Stimulated activated naive CD8-positive, alpha-beta T cell treated with anti-CD3 and anti-CD28 coated beads, Interleukin-15, Interleukin-2, amounts not matched to agents 100 U/mL and 50 U/mL, for 24 hours (primary cell): ENCODE measurements around the gene ZNF783.
A peak's percentile ranks its signal among the peaks of the same experiment; 100 is the strongest.
"Not testable (repeated sequence)": the region's sequence is repeated elsewhere in the genome, so short reads cannot be mapped to it uniquely, and the experiment has no call there.

Source experiments
- ATAC-seq: fragments of 150-1000 bp; cut with Tn5 transposase; one replicate; pipeline ENCODE4 v1.10.0; 2021
- DNase-seq: peaks from one replicate; pipeline ENCODE4 v3.0.0; 2021

ZNF783 gene

DNA sequence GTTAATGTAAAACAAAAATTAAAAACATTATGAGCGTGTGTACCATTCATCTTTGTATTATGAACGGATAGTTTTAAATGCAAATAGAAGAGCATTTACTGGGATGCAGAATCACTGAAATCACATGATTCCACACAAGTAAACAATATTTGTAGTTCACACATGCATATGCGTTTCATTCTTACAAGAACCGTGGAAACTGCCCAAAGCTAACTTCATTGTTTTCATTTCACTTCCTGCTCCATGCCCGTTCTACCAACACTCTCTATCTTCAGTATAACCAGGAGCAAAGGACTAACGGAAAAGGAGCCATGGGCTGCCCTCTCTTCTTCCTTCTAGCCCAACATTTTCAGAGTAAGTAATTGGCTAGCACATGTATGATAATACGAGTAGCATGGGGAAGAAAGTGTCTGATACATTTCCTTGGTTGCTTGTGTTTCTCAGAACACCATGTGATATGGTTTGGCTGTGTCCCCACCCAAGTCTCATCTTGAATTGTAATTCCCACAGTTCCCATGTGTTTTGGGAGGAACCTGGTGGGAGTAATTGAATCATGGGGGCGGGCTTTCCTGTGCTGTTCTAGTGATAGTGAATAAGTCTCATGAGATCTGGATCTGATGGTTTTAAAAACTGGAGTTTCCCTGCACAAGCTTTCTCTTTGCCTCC is 38.8 kb downstream of the ZNF783 start:
- no peak for DNase-seq

DNA sequence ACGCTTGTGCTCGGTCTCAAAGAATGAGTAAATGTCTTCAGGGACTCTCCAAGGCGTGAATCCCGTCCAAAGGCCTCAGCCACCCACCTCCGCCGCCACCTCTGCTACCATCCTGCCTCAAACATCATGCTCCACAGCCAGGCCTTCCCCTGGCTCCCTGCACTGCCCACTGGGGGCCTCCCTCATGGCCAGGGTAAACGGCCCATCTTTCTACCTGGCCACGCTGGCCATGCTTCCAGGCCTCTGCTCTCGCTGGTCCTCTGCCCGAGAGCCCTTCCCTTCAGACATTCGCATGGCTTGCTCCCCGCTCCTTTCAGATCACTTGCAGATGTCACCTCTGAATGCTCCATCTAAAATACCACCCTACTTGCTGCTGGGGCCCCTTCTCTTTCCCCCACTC is 40.2 kb downstream of the ZNF783 start:
- ATAC-seq (no peak), DNase-seq (no peak)

More for the DNA sequence above, 38.8 kb downstream of the ZNF783 start:
- ATAC-seq: no peak

DNA sequence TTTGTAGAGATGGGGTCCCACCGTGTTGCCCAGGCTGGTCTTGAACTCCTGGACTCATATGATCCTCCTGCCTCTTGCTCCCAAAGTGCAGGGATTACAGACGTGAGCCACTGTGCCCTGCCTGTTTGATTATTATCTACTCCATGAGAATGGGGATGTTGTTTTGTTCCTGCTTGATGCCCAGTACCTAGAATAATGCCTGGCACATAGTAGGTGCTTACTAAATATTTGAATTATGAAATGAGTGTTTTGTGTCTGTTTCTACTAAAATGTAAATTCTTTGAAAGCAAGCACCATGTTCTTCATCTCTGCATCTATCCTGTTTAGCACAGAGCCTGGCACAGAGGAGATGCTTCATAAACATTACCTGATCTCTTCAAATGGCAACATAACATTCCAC is 40.9 kb downstream of the ZNF783 start:
- ATAC-seq (no peak), DNase-seq (no peak)

DNA sequence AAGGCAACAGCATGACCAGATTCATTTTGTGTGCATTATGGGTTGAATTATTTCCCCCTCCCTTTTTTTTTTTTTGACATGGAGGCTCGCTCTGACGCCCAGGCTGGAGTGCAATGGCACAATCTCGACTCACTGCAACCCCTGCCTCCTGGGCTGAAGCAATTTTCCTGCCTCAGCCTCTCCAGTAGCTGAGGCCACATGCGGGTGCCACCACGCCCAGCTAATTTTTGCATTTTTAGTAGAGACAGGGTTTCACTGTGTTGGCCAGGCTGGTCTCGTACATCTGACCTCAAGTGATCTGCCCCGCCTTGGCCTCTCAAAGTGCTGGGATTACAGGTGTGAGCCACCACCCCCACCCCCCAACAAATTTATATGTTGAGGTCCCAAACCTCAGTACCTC is 42.0 kb downstream of the ZNF783 start:
- ATAC-seq (no peak), DNase-seq (no peak)

DNA sequence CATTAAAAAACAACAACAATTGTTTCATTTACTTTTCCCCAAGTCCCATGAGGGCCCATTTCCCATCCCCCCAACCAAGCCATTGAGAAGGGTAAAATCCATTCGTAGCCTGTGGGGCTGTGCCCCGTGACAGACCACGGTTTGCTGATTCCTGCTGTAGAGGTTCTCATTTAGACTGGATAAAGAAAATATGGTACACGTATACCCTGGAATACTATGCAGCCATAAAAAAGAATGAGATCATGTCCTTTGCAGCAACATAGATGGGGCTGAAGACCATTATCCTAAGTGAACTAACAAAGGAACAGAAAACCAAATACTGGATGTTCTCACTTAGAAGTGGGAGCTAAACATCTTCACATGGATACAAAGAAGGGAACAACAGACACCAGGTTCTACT is 44.9 kb downstream of the ZNF783 start:
- no peak for ATAC-seq
- no peak for DNase-seq

DNA sequence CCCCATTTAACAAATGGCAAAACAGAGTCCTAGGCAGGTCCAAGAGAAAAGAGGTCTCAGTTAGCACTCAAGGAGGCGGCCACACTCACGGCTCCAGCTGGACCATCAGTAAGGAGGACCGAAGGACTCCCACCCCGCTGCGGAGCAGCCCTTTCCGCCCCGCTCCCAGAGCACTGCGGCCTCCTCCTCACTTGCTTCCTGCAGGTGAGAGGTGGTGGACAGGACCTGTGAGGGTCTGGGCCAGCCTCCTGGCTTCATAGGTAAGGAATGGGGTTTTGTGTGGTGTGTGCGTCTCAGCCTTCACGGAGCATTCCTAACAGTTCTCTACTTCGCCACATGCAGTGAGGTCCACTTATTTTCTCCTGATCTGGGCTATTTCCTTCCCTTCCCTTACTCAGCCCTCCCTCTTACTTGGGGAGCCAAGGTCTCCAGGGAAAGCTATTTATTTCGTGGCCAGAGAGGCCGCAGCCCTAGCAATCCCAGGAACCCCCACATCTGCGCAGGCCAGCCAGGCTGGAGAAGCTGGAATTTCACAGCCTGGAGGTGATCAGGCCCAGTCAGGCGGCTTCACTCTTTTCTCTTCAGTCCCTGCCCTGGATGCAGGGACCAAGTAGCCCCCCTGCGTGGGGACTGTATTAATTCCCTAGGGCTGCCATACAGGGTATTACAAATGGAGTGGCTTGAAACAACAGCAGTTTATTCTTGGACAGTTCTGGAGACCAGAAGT is 45.9 kb downstream of the ZNF783 start:
- no peak for DNase-seq
- no peak for ATAC-seq

DNA sequence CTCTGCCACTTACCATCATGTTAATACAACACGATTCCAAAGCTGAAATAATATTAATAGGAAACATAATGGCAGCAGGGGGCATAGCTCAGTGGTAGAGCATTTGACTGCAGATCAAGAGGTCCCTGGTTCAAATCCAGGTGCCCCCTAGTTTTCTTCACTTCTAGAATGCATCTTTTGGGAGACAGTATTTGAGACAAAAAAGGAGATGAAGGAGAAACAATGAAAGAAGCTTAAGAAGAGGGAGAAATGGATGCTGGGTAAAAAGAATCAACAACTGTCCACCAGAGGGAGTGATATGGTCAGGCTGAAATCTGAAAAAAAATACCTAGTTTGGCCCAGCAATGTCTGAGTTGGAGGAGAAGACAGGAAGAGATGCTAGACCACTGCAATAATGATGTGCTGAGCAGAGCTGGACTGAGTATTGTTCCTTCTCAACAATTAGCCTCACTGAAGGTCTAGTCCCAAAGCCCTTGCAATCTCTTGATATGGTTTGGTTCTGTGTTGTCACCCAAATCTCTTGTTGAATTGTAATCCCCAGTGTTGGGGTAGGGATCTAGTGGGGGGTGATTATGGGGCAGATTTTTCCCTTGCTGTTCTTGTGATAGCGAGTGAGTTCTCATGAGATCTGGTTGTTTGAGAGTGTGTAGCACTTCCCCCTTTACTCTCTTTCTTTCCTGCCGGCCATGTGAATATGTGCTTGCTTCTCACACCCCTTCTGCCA is 48.3 kb downstream of the ZNF783 start:
- no peak for DNase-seq

DNA sequence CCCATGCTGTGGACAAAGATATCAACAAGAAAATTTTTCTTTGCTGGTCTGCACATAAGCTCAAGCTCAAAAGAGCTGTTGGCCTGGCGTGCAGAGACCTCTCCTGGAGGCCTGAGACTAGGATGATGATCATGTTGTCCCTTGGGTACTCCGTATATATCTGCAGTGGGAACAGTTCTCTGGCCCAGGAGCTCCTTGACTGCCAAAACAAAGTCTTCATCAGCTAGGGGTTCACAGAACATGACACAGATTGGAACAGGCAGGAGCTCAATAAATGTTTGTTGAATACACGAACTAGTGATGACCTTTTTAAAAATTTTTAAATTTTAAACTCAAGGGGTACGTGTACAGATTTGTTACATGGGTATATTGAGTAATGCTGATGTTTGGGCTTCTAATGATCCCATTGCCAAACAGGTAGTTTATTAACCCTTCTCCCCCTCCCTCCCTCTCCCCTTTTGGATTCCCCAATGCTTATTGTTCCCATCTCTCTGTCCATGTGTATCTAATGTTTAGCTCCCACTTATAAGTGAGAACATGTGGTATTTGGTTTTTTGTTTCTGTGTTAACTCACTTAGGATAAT is 49.1 kb downstream of the ZNF783 start:
- no peak for ATAC-seq
- DNase-seq: no peak

More for the DNA sequence above, 48.3 kb downstream of the ZNF783 start:
- ATAC-seq: peak; percentile 71

DNA sequence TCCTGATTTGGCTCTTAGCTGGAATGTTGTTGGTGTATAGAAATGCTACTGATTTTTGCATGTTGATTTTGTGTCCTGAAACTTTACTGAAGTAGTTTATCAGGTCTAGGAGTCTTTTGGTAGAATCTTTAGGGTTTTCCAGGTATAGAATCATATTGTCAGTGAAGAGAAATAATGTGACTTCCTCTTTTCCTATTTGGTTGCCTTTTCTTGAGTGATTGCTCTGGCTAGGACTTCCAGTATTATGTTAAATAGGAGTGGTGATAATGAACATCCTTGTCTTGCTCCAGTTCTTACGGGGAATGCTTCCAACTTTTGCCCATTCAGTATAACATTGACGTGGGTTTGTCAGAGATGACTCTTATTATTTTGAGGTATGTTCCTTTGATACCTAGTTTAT is 52.0 kb downstream of the ZNF783 start:
- no peak for ATAC-seq
- no peak for DNase-seq

DNA sequence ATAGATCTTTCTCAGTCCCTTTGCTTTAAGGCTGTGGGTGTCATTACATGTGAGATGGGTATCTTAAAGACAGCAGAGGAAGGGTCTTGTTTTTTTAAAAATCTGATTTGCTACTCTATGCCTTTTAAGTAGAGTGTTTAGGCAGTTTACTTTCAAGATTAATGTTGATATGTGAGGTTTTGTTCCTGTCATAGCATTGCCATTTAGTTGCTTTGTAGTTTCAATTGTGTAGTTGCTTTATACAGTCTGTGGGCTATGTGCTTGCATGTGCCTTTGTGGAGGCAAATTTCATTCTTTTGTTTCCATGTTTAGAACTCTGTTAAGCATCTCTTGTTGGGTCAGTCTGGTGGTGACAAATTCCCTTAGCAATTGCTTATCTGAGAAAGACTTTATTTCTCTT is 54.6 kb downstream of the ZNF783 start:
- no peak for DNase-seq
- no peak for ATAC-seq

DNA sequence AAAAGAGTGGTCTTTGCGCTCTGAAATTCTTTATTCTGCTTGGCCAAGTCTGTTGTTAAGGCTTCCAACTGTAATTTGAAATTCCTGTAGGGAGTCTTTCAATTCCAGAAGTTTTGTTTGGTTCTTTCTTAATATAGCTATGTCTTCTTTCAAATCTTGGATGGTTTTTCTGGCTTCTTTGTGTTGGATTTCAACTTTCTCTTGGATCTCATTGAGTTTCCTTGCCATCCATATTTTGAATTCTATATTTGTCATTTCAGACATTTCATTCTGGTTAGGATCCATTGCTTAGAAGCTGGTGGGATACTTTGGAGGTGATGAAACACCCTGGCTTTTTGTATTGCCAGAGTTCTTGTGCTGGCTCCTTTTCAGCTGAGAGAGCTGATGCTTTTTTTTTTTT is 55.5 kb downstream of the ZNF783 start:
- ATAC-seq (no peak), DNase-seq (no peak)

DNA sequence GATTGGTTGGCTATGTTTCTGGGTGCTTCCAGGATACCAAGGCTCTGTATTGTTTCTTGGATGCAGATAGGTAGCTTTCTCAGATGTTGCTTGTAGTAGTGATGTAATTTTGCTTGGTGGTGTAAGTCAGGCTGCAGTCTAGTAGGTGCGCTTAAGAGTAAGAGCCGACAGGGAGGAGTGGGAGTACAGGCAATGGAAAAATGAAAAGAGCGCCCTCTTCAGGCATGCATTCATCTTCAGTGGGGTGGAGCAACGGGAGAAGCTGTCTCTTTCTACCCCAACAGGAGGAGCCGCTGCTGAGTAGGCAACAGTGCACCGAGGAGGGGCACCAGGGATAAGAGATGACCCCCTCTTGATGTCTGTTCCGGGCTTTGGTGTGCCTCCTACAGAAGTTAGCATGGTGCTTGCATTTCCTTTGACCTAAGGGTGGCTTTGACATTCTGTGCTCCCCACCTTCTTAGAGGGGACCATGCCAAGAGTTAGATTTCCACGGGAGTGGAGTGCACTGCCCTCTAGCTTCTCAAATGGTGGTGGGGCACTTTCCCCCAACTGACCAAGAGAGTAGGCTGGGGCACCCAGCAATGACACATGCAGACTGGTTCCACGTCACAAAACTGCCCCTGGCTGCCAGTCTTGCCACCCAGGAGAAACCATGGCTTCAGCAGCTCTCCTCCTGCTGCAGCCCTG is 56.1 kb downstream of the ZNF783 start:
- ATAC-seq (peak; percentile 28), DNase-seq (no peak)

DNA sequence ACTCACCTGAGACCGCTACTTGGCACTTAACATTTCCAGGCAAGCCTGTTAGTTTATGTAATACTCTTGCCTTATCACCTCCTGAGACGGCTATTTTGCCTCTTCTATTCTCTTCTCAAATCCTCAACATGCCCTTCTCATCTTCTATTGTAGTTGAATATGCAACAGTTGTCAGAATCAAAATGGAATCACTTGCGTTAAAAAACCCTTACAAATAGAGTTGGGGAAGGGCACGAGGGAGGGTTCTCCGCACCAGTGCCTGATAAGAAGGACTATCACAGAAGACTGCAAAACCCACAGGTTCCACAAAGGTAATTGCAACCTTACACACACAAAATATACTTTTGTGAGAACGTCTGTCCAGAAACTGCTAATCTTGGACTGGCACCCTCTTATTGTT is 57.4 kb downstream of the ZNF783 start:
- ATAC-seq (no peak), DNase-seq (no peak)

DNA sequence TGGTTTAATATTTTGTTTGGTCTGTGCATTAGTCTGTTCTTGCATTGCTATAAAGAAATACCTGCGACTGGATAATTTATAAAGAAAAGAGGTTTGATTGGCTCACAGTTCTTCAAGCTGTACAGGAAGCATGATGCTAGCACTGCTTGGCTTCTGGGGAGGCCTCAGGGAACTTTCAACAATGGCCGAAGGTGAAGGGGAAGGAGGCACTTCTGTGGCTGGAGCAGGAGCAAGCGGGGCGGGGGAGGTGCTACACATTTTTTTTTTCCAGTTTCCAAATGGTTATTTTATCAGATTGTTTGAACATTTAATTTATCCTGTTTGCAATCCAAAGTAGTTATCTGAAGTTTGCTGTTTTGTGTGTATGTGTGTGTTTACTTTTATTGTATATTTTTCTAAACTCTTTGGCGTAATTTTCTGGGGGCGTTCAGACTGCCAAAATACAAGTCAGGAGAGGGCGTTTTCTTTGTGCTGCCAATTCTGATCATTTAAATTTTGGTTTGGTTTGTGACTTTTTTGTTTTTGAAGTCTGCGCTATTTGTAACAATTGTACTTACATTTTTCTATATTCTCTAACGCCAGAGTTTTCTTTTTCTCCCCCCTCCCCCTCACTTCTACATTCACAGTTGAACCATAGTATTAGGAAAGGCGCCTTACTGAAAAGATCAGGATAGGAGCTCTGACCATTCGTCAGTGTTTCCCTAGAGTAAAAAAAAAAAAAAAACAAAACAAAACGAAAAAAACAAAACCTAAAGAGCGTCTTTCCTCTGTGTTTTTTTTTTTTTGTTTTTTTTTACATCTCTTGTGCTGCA is 58.5 kb downstream of the ZNF783 start:
- no peak for ATAC-seq
- DNase-seq: no peak

DNA sequence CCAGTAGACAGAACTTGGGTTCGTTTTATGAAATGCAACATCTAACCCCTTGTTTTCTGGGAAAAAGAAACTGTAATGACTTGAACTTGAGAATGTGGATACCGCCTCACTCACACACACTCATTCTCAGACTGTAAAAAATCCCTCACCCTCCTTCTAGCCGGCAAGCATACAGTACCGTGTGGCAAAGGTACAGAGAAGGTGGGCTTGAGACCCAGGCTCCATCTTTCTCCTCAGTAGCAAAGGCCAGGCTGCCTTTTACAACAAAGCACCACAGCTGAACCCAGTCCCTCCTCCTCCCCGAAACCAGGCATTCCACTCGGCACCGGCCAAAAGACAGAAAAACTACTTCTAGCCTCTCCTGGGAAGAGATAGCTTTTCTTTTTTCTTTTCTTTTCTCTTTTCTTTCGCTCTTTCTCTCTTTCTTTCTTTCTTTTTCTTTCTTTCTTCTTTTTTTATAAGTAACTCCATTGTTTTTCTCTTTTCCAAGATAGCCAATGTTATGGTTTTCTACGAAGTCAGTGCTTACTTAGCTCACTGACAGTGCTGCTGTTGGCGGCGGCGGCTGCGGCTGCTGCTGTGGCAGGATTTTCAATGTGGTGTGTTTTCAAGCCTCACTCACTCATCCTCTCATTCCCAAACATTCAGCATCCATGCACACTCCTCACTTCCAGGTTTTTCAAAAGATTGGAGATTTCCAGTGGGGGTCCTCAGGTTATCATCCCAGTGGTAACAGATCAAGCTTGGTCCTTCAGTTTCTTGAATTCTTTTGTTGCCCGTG is 59.3 kb downstream of the ZNF783 start:
- not testable (repeated sequence) for ATAC-seq, DNase-seq

DNA sequence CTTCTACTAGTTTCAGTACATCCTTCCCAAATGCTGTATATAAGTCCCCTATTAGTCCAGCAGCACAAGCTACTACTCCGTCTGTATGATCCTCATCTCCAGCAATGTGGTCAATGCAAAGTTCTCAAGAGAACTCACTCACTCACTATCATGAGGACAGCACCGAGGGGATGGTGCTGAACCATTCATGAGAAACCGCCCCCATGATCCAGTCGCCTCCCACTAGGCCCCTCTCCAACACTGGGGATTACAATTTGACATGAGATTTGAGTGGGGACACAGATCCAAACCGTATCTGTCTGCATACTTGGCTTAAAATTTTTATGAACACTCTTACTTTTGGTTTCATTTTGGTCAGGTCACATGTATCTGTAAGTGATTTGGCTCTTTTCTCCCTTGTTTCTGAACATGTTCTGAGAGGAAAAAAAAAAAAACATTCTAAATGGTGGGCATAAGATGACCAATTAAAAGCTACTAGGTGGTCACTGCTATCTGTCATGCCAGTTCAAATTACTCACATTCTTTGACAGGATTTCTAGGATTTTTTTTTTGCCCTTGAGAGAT is 60.1 kb downstream of the ZNF783 start:
- ATAC-seq (no peak), DNase-seq (no peak)

DNA sequence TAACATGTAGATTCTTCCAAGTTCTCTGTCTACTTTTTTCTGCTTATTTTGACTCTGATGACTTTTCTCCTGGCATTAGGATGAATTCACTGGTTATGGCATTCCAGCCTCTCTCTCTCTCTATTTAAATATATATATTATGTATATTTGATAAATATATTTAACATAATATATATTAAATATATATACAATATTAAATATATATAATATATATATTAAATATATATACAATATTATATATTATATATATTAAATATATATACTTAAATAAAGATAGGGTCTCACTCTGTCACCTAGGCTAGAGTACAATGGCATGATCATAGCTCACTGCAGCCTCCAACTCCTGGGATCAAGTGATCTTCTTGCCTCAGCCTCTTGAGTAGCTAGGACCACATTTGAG is 60.7 kb downstream of the ZNF783 start:
- no peak for ATAC-seq

DNA sequence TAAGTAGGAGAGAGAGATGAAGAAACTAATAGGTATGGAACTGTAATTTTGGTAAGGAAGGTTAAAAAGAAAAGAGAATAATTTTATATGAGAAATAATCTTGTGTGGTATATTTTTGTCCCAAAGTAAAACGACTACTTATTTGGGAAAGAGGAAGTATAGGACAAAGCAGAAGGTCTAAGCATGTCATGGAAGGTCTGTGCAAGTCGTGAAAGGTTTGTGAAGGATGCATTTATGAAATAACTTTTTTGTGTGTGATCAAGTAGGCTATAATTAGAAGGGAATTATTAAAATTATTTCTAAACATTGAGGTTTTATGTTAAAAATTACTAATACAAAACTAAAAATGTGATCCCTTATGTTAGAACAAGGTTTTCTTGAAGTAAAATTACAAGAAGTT is 63.3 kb downstream of the ZNF783 start:
- no peak for ATAC-seq

More for the DNA sequence above, 60.7 kb downstream of the ZNF783 start:
- no peak for DNase-seq

DNA sequence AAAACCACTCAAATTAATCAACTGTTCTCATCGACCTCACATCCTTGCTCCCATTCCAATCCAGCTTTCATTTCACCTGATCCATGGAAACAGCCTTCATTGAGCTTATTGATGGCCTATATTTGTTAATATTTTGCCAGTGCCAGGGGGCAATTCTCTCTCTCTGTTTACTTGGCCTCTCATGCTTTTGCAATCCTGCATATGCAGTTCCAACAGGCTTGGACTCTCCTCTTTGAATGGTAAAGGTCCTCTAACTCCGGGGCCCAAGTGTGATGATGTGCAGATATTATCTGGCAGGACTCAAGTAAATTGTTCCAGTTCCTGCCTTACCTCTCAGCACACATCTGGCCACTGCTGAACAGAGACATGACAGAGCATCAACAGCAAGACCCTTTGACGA is 67.3 kb downstream of the ZNF783 start:
- ATAC-seq (no peak), DNase-seq (no peak)

More for the DNA sequence above, 63.3 kb downstream of the ZNF783 start:
- no peak for DNase-seq

DNA sequence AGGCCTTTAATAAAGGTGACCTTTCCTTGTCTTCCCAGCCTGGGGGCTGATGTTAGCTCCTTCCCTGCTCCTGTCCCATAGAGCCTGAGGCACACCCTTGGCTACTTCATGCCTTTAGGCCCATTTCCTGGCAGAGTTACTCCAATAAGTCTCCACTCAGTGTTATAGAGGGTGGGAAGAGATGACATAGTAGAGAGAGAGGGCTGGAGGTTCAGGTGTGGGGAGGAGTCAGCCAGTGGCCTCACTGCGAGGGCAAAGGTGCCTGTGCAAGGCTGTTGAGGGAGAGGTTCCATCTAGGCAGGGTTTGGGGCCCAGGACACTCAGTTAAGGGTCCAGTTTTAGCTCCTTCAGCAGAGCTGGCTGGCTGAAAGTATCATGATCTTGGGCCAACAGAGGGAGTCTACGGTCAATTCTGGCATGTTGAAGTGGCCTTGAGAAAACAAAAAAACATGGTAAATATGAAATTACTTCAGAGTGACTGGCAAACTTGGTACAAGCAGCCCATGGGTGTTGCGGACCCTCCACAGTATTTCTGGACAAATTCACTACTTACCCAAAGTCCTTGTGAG is 67.9 kb downstream of the ZNF783 start:
- ATAC-seq (no peak), DNase-seq (no peak)
